Measurements from ENCODE around the gene PLXDC2. TPM values are rescaled to one million over a fixed set of nuclear protein-coding genes. Genes with fewer than 3 reads are reported as not detected.

Gene PLXDC2
- total and polyA plus RNA-seq, 4 donors, result 11.8 to 99.6 (median 40.8) TPM

- DNase-seq, result no peak
- no peaks in the 10 kb centered on the region for H3K27me3 ChIP-seq (ENCODE audit: control insufficient read depth in 3 of 3, insufficient read depth in 3 of 3, low read length in 2 of 3)
- H3K9me3 ChIP-seq (ENCODE audit: control insufficient read depth in 4 of 4, insufficient read depth in 3 of 4, low read length in 3 of 4), result no peaks in the 10 kb centered on the region
- H3K36me3 ChIP-seq (ENCODE audit: control insufficient read depth in 4 of 4, insufficient read depth in 4 of 4, low read length in 4 of 4), result peaks cover 0 to 3% (median 1%) of the 10 kb centered on the region in 4 donors
- peaks cover 0 to 10% (median 1%) of the 10 kb centered on the region in 5 donors for H3K4me1 ChIP-seq (ENCODE audit: control insufficient read depth in 5 of 5, insufficient read depth in 5 of 5, low read length in 5 of 5)
- no peak overlapping the region for H3K4me3 ChIP-seq
- no peak for TF ChIP-seq CTCF (IDR thresholded peaks at IDR 0.05; ENCODE audit: control extremely low read depth, extremely low read depth)
- no peak overlapping the region for H3K27ac ChIP-seq (ENCODE audit: low read depth in 1 of 2, low read length in 1 of 2)
- no peak overlapping the region for H3K9ac ChIP-seq (ENCODE audit: insufficient read depth in 1 of 2, low read length in 2 of 2)
- WGBS, 2 donors, result 78 to 84% methylated on average over 5 of the region's 5 CpGs
- no peak for ATAC-seq (ENCODE audit: insufficient read depth, low FRiP score)
Measured at GRCh38 chr10:19983880-19984565, 167.8 kb downstream of the PLXDC2 start.

DNA sequence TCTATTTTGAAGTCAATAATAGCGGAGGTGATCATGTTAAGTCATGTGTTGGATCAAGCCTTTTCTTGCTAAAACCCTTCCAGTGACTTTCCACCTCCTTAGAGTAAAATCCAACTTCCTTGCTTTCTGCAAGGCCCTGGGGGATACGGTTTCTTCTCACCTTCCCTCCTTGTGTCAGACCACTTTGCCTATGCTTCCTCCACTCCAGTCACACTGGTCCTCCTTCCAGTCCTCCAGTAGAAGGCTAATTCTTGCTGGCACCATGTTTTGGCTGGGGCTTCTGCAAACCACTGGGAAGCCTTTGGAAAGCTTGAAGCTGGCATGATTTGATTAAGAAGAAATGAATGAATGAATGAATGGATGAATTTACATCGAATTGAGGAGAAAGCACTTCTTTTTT, 169.5 kb downstream of the PLXDC2 start:
- Histone ChIP-seq H3K27ac (ENCODE audit: low read depth in 1 of 2, low read length in 1 of 2) (no peak overlapping the region), H3K4me3 (no peak overlapping the region), H3K9ac (ENCODE audit: insufficient read depth in 1 of 2, low read length in 2 of 2) (no peak overlapping the region), H3K27me3 (ENCODE audit: control insufficient read depth in 3 of 3, insufficient read depth in 3 of 3, low read length in 2 of 3) (no peaks in the 10 kb centered on the region), H3K9me3 (ENCODE audit: control insufficient read depth in 4 of 4, insufficient read depth in 3 of 4, low read length in 3 of 4) (no peaks in the 10 kb centered on the region), H3K4me1 (ENCODE audit: control insufficient read depth in 5 of 5, insufficient read depth in 5 of 5, low read length in 5 of 5) (peaks cover 0 to 5% (median 1%) of the 10 kb centered on the region in 5 donors), H3K36me3 (ENCODE audit: control insufficient read depth in 4 of 4, insufficient read depth in 4 of 4, low read length in 4 of 4) (peaks cover 0 to 3% (median 1%) of the 10 kb centered on the region in 4 donors)
- DNase-seq (no peak), ATAC-seq (ENCODE audit: insufficient read depth, low FRiP score) (no peak)
- no peak for TF ChIP-seq CTCF (IDR thresholded peaks at IDR 0.05; ENCODE audit: control extremely low read depth, extremely low read depth)
- 66 to 70% methylated on average over 3 of the region's 3 CpGs for WGBS, 2 donors

DNA sequence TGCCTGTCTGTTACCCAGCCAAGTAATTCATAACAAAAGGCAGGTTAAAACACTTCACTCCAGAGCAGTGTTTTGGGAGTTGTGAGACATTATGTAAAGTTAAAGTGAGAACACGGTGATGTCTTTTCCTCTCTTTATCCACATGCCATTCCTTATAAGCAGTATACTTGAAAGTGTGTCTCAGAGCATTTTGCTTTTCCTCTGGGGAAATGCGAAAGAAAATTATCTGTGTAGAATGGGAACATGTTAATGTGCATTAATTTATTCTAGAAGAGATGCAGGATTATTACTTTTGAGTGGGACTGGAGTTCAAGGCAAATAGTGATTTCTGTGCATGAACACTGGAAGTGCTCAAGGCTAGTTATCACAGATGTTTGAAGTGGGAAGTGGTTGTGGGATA, 170.4 kb downstream of the PLXDC2 start:
- H3K36me3 ChIP-seq (ENCODE audit: control insufficient read depth in 4 of 4, insufficient read depth in 4 of 4, low read length in 4 of 4), result peaks cover 0 to 3% (median 1%) of the 10 kb centered on the region in 4 donors
- no peak for ATAC-seq (ENCODE audit: insufficient read depth, low FRiP score)
- no peak overlapping the region for H3K4me3 ChIP-seq
- no peak for DNase-seq
- no peaks in the 10 kb centered on the region for H3K27me3 ChIP-seq (ENCODE audit: control insufficient read depth in 3 of 3, insufficient read depth in 3 of 3, low read length in 2 of 3)
- H3K4me1 ChIP-seq (ENCODE audit: control insufficient read depth in 5 of 5, insufficient read depth in 5 of 5, low read length in 5 of 5), result peaks cover 0 to 5% (median 1%) of the 10 kb centered on the region in 5 donors
- TF ChIP-seq CTCF (IDR thresholded peaks at IDR 0.05; ENCODE audit: control extremely low read depth, extremely low read depth), result no peak
- no peaks in the 10 kb centered on the region for H3K9me3 ChIP-seq (ENCODE audit: control insufficient read depth in 4 of 4, insufficient read depth in 3 of 4, low read length in 3 of 4)
- no peak overlapping the region for H3K27ac ChIP-seq (ENCODE audit: low read depth in 1 of 2, low read length in 1 of 2)
- H3K9ac ChIP-seq (ENCODE audit: insufficient read depth in 1 of 2, low read length in 2 of 2), result no peak overlapping the region
- 63 to 72% methylated on average over 2 of the region's 2 CpGs for WGBS, 2 donors

Measured in lung (tissue), 12 donors.